Endodermal cell (in vitro differentiated cells): Measurements from ENCODE around the gene HOOK2. TPM values are rescaled to one million over a fixed set of nuclear protein-coding genes. Genes with fewer than 3 reads are reported as not detected.
"Not testable (repeated sequence)": the region's sequence is repeated elsewhere in the genome, so short reads cannot be mapped to it uniquely, and the experiment has no call there.

Experiments used
- DNase-seq: peaks from one replicate; pipeline ENCODE4 v3.0.0-alpha.2; 2017
- H3K27ac ChIP-seq: 2 replicates; pipeline ENCODE4 v1.5.1; 2013; ENCODE audit warnings: mild to moderate bottlenecking, low read depth, low read length, moderate library complexity
- H3K27me3 ChIP-seq: 2 replicates; pipeline ENCODE4 v1.6.1; 2013; ENCODE audit warnings: mild to moderate bottlenecking, low read length, moderate library complexity; ENCODE audit not compliant: insufficient read depth, control insufficient read depth, poor library complexity, severe bottlenecking
- H3K36me3 ChIP-seq: 2 replicates; pipeline ENCODE4 v1.7.0; 2013; ENCODE audit warnings: mild to moderate bottlenecking, low read length, moderate library complexity; ENCODE audit not compliant: control insufficient read depth, insufficient read depth
- H3K4me1 ChIP-seq: one replicate; pipeline ENCODE4 v1.7.0; 2013; ENCODE audit warnings: low read length; ENCODE audit not compliant: control insufficient read depth, insufficient read depth
- H3K4me3 ChIP-seq: 2 replicates; pipeline ENCODE4 v1.5.1; 2013; ENCODE audit warnings: mild to moderate bottlenecking, low read length, moderate library complexity
- H3K9ac ChIP-seq: 2 replicates; pipeline ENCODE4 v1.6.1; 2013; ENCODE audit warnings: mild to moderate bottlenecking, low read length, moderate library complexity; ENCODE audit not compliant: poor library complexity, severe bottlenecking; ENCODE audit errors: extremely low read depth
- H3K9me3 ChIP-seq: 2 replicates; pipeline ENCODE4 v1.6.1; 2013; ENCODE audit warnings: mild to moderate bottlenecking, low read length, moderate library complexity; ENCODE audit not compliant: control insufficient read depth
- H3K27ac Mint-ChIP-seq: 2 replicates; pipeline ENCODE4 v1.8.0; 2020; ENCODE audit warnings: mixed read lengths
- H3K27me3 Mint-ChIP-seq: 2 replicates; pipeline ENCODE4 v1.8.0; 2021; ENCODE audit warnings: mild to moderate bottlenecking, mixed read lengths; ENCODE audit not compliant: insufficient read depth
- H3K36me3 Mint-ChIP-seq: 2 replicates; pipeline ENCODE4 v1.8.0; 2020; ENCODE audit warnings: low read depth, mixed read lengths
- H3K4me1 Mint-ChIP-seq: 2 replicates; pipeline ENCODE4 v1.8.0; 2020; ENCODE audit warnings: mixed read lengths
- H3K4me3 Mint-ChIP-seq: 2 replicates; pipeline ENCODE4 v1.8.0; 2020; ENCODE audit warnings: mild to moderate bottlenecking, moderate library complexity, mixed read lengths
- H3K9me3 Mint-ChIP-seq: 2 replicates; pipeline ENCODE4 v1.8.0; 2020; ENCODE audit warnings: mild to moderate bottlenecking, mixed read lengths
- WGBS, 2 experiments: methylation state at CpG; one replicate each; pipeline versions ENCODE4 v1.1.5 to v1.1.7; 2013; ENCODE audit warnings: missing lambda C conversion rate in 2 of 2, mixed read lengths in 1 of 2; ENCODE audit not compliant: insufficient coverage in 1 of 2, insufficient read length in 1 of 2; 5-methylcytosine and 5-hydroxymethylcytosine counted together
- microRNA-seq: library from miRNA; unstranded; fragments of <30 nt; microRNA quantifications from one replicate; pipeline ENCODE4 v1.2.0, GENCODE V29; 2020; ENCODE audit warnings: borderline microRNAs expressed
- total RNA-seq, 2 donors: library from RNA; stranded (reverse); fragmentation: NEBNext Ultra II Directional in 1 of 2; extraction: Animal tissue kit (Norgen Biotek cat#: 25700) in 1 of 2; gene quantifications; 2 replicates in 1 of 2; 3 replicates in 1 of 2; pipeline ENCODE4 v1.2.1, GENCODE V29; 2021
- TF ChIP-seq, protein P1 (sequence below): fragments of 200-600 bp; sonication (generic); conservative IDR thresholded peaks from 2 replicates; pipeline ENCODE4 v1.5.0; 2021; ENCODE audit warnings: antibody characterized with exemption, mild to moderate bottlenecking

HOOK2 gene
- total RNA-seq, 2 donors from 2014 or later: 82.1 to 103 TPM

GRCh38 chr19:12715929-12716328 is 59.4 kb downstream of the HOOK2 start:
- H3K4me3 Mint-ChIP-seq: no peak overlapping the region
- no peaks in the 10 kb centered on the region for H3K9me3 Mint-ChIP-seq
- no peak overlapping the region for H3K4me3 ChIP-seq
- no peaks in the 10 kb centered on the region for H3K27me3 ChIP-seq
- no peaks in the 10 kb centered on the region for H3K4me1 ChIP-seq
- H3K9me3 ChIP-seq: no peaks in the 10 kb centered on the region
- peaks cover 73% of the 10 kb centered on the region for H3K36me3 ChIP-seq
- H3K4me1 Mint-ChIP-seq: peaks cover 5% of the 10 kb centered on the region
- peaks cover 71% of the 10 kb centered on the region for H3K36me3 Mint-ChIP-seq
- no peaks in the 10 kb centered on the region for H3K27me3 Mint-ChIP-seq
- no peak overlapping the region for H3K9ac ChIP-seq
- no peak for DNase-seq
- H3K27ac ChIP-seq: no peak overlapping the region
- no peak overlapping the region for H3K27ac Mint-ChIP-seq
- WGBS, 2 experiments: 97 to 100% methylated on average over 3 of the region's 3 CpGs
- TF ChIP-seq, protein P1, sequence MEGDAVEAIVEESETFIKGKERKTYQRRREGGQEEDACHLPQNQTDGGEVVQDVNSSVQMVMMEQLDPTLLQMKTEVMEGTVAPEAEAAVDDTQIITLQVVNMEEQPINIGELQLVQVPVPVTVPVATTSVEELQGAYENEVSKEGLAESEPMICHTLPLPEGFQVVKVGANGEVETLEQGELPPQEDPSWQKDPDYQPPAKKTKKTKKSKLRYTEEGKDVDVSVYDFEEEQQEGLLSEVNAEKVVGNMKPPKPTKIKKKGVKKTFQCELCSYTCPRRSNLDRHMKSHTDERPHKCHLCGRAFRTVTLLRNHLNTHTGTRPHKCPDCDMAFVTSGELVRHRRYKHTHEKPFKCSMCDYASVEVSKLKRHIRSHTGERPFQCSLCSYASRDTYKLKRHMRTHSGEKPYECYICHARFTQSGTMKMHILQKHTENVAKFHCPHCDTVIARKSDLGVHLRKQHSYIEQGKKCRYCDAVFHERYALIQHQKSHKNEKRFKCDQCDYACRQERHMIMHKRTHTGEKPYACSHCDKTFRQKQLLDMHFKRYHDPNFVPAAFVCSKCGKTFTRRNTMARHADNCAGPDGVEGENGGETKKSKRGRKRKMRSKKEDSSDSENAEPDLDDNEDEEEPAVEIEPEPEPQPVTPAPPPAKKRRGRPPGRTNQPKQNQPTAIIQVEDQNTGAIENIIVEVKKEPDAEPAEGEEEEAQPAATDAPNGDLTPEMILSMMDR: no peak

- Mint-ChIP-seq H3K4me3 (no peak overlapping the region), H3K27me3 (no peaks in the 10 kb centered on the region), H3K4me1 (no peaks in the 10 kb centered on the region), H3K27ac (no peak overlapping the region), H3K9me3 (no peaks in the 10 kb centered on the region), H3K36me3 (peaks cover 75% of the 10 kb centered on the region)
- Histone ChIP-seq H3K27ac (no peak overlapping the region), H3K4me3 (no peak overlapping the region), H3K36me3 (peaks cover 81% of the 10 kb centered on the region), H3K27me3 (no peaks in the 10 kb centered on the region), H3K4me1 (no peaks in the 10 kb centered on the region), H3K9me3 (no peaks in the 10 kb centered on the region), H3K9ac (no peak overlapping the region)
- 96 to 99% methylated on average over 14 to 15 of the region's 15 CpGs for WGBS, 2 experiments
- no peak for DNase-seq
- TF ChIP-seq, protein P1: no peak
These were observed 60.2 kb downstream of the HOOK2 start for GRCh38 chr19:12715102-12715501.

GRCh38 chr19:12713304-12713703 is 62.0 kb downstream of the HOOK2 start:
- H3K27ac Mint-ChIP-seq, H3K27me3 ChIP-seq, H3K4me3 ChIP-seq, H3K4me3 Mint-ChIP-seq, H3K4me1 ChIP-seq, H3K9me3 Mint-ChIP-seq, H3K9ac ChIP-seq, H3K27ac ChIP-seq, H3K9me3 ChIP-seq, H3K4me1 Mint-ChIP-seq, H3K27me3 Mint-ChIP-seq, DNase-seq: not testable (repeated sequence)
- H3K36me3 ChIP-seq: peaks cover 85% of the 10 kb centered on the region
- peaks cover 71% of the 10 kb centered on the region for H3K36me3 Mint-ChIP-seq
- WGBS, 2 experiments: 84 to 96% methylated on average over 5 to 9 of the region's 9 CpGs

Small RNA genes lying within 50 kb of the gene (microRNA-seq; reads per million reads assigned to microRNA genes)
- gene MIR5684: not detected

Other genes with a start within 250 kb of the HOOK2 start
- gene ZNF564, start 224.1 kb downstream of the HOOK2 start, total RNA-seq: 10 to 100 TPM; 17.3 to 20.6 TPM
- gene ZNF490, start 164.7 kb downstream of the HOOK2 start, total RNA-seq: 10 to 100 TPM; 10.6 to 11.2 TPM
- 10 to 100 TPM; 23.2 to 32.1 TPM for gene ZNF791, start 164.6 kb downstream of the HOOK2 start, total RNA-seq
- 100 to 1,000 TPM; 101 to 113 TPM for gene MAN2B1, start 108.8 kb downstream of the HOOK2 start, total RNA-seq
- 10 to 100 TPM; 18.8 to 26.2 TPM for gene WDR83, start 108.7 kb downstream of the HOOK2 start, total RNA-seq
- gene DHPS, start 93.7 kb downstream of the HOOK2 start, total RNA-seq: 10 to 100 TPM; 76.1 to 98.5 TPM
- not detected for gene GNG14, start 87.6 kb downstream of the HOOK2 start, total RNA-seq
- 10 to 100 TPM; 12.6 to 14.7 TPM for gene FBXW9, start 78.9 kb downstream of the HOOK2 start, total RNA-seq
- 100 to 1,000 TPM; 106 to 113 TPM for gene TNPO2, start 51.6 kb downstream of the HOOK2 start, total RNA-seq
- 100 to 1,000 TPM; 103 to 125 TPM for gene TRIR, start 40.9 kb downstream of the HOOK2 start, total RNA-seq
- 100 to 1,000 TPM in 1 of 2 donors, 10 to 100 TPM in 1; 97.8 to 102 TPM for gene GET3, start 38.1 kb downstream of the HOOK2 start, total RNA-seq
- gene BEST2, start 23.8 kb downstream of the HOOK2 start, total RNA-seq: 1 to 10 TPM in 1 of 2 donors, under 1 TPM in 1; 0.95 to 1.2 TPM
- gene JUNB, start 15.9 kb upstream of the HOOK2 start, total RNA-seq: 1 to 10 TPM; 6.7 to 7.2 TPM
- gene PRDX2, start 26.2 kb upstream of the HOOK2 start, total RNA-seq: 100 to 1,000 TPM; 429 to 507 TPM
- 10 to 100 TPM; 34.4 to 57.4 TPM for gene THSD8, start 26.5 kb upstream of the HOOK2 start, total RNA-seq
- 10 to 100 TPM; 51.0 to 97.1 TPM for gene RNASEH2A, start 31.0 kb upstream of the HOOK2 start, total RNA-seq
- 1 to 10 TPM in 1 of 2 donors, under 1 TPM in 1; 0.68 to 1.7 TPM for gene RTBDN, start 59.0 kb upstream of the HOOK2 start, total RNA-seq
- gene MAST1, start 63.0 kb upstream of the HOOK2 start, total RNA-seq: 10 to 100 TPM in 1 of 2 donors, 1 to 10 TPM in 1; 6.9 to 18.5 TPM
- gene DNASE2, start 105.9 kb upstream of the HOOK2 start, total RNA-seq: 10 to 100 TPM; 20.8 to 32.3 TPM
- 1 to 10 TPM in 1 of 2 donors, under 1 TPM in 1; 0.91 to 1.0 TPM for gene KLF1, start 111.6 kb upstream of the HOOK2 start, total RNA-seq
- 10 to 100 TPM; 58.1 to 62.9 TPM for gene GCDH, start 115.6 kb upstream of the HOOK2 start, total RNA-seq
- gene SYCE2, start 143.7 kb upstream of the HOOK2 start, total RNA-seq: 1 to 10 TPM; 2.4 to 3.9 TPM
- gene FARSA, start 158.2 kb upstream of the HOOK2 start, total RNA-seq: 10 to 100 TPM; 65.1 to 70.8 TPM
- 1,000 to 10,000 TPM in 1 of 2 donors, 100 to 1,000 TPM in 1; 873 to 1,303 TPM for gene CALR, start 163.1 kb upstream of the HOOK2 start, total RNA-seq
- 100 to 1,000 TPM in 1 of 2 donors, 10 to 100 TPM in 1; 75.5 to 117 TPM for gene RAD23A, start 170.3 kb upstream of the HOOK2 start, total RNA-seq
- gene GADD45GIP1, start 181.7 kb upstream of the HOOK2 start, total RNA-seq: 10 to 100 TPM; 31.0 to 34.9 TPM
- gene DAND5, start 194.0 kb upstream of the HOOK2 start, total RNA-seq: under 1 TPM; 0.13 to 0.40 TPM
- under 1 TPM; 0.22 to 0.40 TPM for gene NFIX, start 219.9 kb upstream of the HOOK2 start, total RNA-seq